GM23338 (cell line): ENCODE results near the gene SLIT1. TPM values are rescaled to one million over a fixed set of nuclear protein-coding genes. Genes with fewer than 3 reads are reported as not detected.

Experiments
- ATAC-seq: fragments of 200-7000 bp; cut with Tn5 transposase; 3 replicates; pipeline ENCODE4 v1.9.1; 2020
- DNase-seq: peaks from one replicate; pipeline ENCODE4 v3.0.0-alpha.2; 2015; ENCODE audit warnings: low spot score
- H2AFZ ChIP-seq: fragments of 200-600 bp; sonication (generic); 2 replicates; pipeline ENCODE4 v1.8.0; 2016; ENCODE audit warnings: antibody characterized with exemption, mild to moderate bottlenecking, moderate library complexity
- H3F3A ChIP-seq: fragments of 200-600 bp; sonication (generic); replicated peaks from 2 replicates; pipeline ENCODE4 v1.8.0; 2017; ENCODE audit warnings: antibody characterized with exemption, mixed run types, low read depth
- H3K27ac ChIP-seq: fragments of 200-600 bp; sonication (generic); 2 replicates; pipeline ENCODE4 v1.6.1; 2016; ENCODE audit warnings: low read depth
- H3K27me3 ChIP-seq: fragments of 200-600 bp; sonication (generic); 2 replicates; pipeline ENCODE4 v1.8.0; 2016; ENCODE audit warnings: mild to moderate bottlenecking, mixed run types, moderate library complexity; ENCODE audit not compliant: insufficient read depth
- H3K36me3 ChIP-seq: fragments of 200-600 bp; sonication (generic); 2 replicates; pipeline ENCODE4 v1.8.0; 2016; ENCODE audit warnings: mild to moderate bottlenecking; ENCODE audit not compliant: insufficient read depth
- H3K4me1 ChIP-seq: fragments of 200-600 bp; sonication (generic); 2 replicates; pipeline ENCODE4 v1.8.0; 2016; ENCODE audit warnings: mild to moderate bottlenecking, moderate library complexity; ENCODE audit not compliant: insufficient read depth
- H3K4me2 ChIP-seq: fragments of 200-600 bp; sonication (generic); 2 replicates; pipeline ENCODE4 v1.7.1; 2017; ENCODE audit warnings: mixed run types
- H3K4me3 ChIP-seq: fragments of 200-600 bp; sonication (generic); 2 replicates; pipeline ENCODE4 v1.6.1; 2016; ENCODE audit warnings: mixed run types
- H3K79me2 ChIP-seq: fragments of 200-600 bp; sonication (generic); replicated peaks from 2 replicates; pipeline ENCODE4 v1.8.0; 2017; ENCODE audit warnings: mild to moderate bottlenecking; ENCODE audit not compliant: insufficient read depth
- H3K9me2 ChIP-seq: fragments of 200-600 bp; sonication (generic); 2 replicates; pipeline ENCODE4 v1.8.0; 2017; ENCODE audit not compliant: insufficient read depth
- H4K20me1 ChIP-seq: fragments of 200-600 bp; sonication (generic); replicated peaks from 2 replicates; pipeline ENCODE4 v1.8.0; 2017; ENCODE audit warnings: mild to moderate bottlenecking; ENCODE audit not compliant: insufficient read depth
- H3K27ac Mint-ChIP-seq: 2 replicates; pipeline ENCODE4 v1.8.0; 2020; ENCODE audit warnings: inconsistent platforms, mild to moderate bottlenecking, moderate library complexity, mixed read lengths
- H3K27me3 Mint-ChIP-seq: 3 replicates; pipeline ENCODE4 v1.8.0; 2022; ENCODE audit warnings: low read depth, mild to moderate bottlenecking, moderate library complexity, mixed read lengths, inconsistent platforms; ENCODE audit not compliant: insufficient read depth, poor library complexity
- H3K36me3 Mint-ChIP-seq: 3 replicates; pipeline ENCODE4 v1.8.0; 2021; ENCODE audit warnings: low read depth, mild to moderate bottlenecking, inconsistent platforms, moderate library complexity, mixed read lengths
- H3K4me1 Mint-ChIP-seq: 3 replicates; pipeline ENCODE4 v1.8.0; 2020; ENCODE audit warnings: mild to moderate bottlenecking, inconsistent platforms, mixed read lengths
- H3K4me3 Mint-ChIP-seq: 3 replicates; pipeline ENCODE4 v1.8.0; 2021; ENCODE audit warnings: moderate library complexity, mild to moderate bottlenecking, inconsistent platforms, mixed read lengths
- H3K9me3 Mint-ChIP-seq: 3 replicates; pipeline ENCODE4 v1.8.0; 2020; ENCODE audit warnings: moderate library complexity, mild to moderate bottlenecking, inconsistent platforms, mixed read lengths
- CREB1 ChIP-seq: fragments of 250-450 bp; sonication (Bioruptor Pico); IDR thresholded peaks from 2 replicates; pipeline ENCODE4 v1.5.0; 2020; ENCODE audit warnings: low read depth, mild to moderate bottlenecking, moderate library complexity
- CTCF ChIP-seq, 2 experiments: fragments of 200-600 bp in 1 of 2; sonication (generic) in 1 of 2; conservative IDR thresholded peaks; 2 replicates each; pipeline versions ENCODE4 v1.5.1 to v1.6.1; 2016 to 2017; ENCODE audit warnings: antibody characterized with exemption in 2 of 2, low read depth in 2 of 2, mild to moderate bottlenecking in 2 of 2, moderate library complexity in 1 of 2
- ETS1 ChIP-seq: IDR thresholded peaks from 2 replicates; pipeline ENCODE4 v1.6.1; 2016; ENCODE audit warnings: antibody characterized with exemption
- EZH2 ChIP-seq: fragments of 200-600 bp; sonication (generic); IDR thresholded peaks from one replicate; pipeline ENCODE4 v1.8.0; 2017; ENCODE audit warnings: antibody characterized with exemption, mild to moderate bottlenecking, low read depth; ENCODE audit not compliant: unreplicated experiment
- EZH2phosphoT487 ChIP-seq: fragments of 200-600 bp; sonication (generic); IDR thresholded peaks from one replicate; pipeline ENCODE4 v1.8.1; 2018; ENCODE audit warnings: antibody characterized with exemption; ENCODE audit not compliant: unreplicated experiment
- JUNB ChIP-seq: IDR thresholded peaks from one replicate; pipeline ENCODE4 v1.6.1; 2016; ENCODE audit warnings: antibody characterized with exemption; ENCODE audit not compliant: unreplicated experiment
- NANOG ChIP-seq: IDR thresholded peaks from 2 replicates; pipeline ENCODE4 v1.6.1; 2016; ENCODE audit warnings: antibody characterized with exemption, borderline replicate concordance
- POLR2AphosphoS5 ChIP-seq: IDR thresholded peaks from 2 replicates; pipeline ENCODE4 v1.6.1; 2016; ENCODE audit warnings: antibody characterized with exemption, low read depth
- REST ChIP-seq: IDR thresholded peaks from one replicate; pipeline ENCODE4 v1.6.1; 2018; ENCODE audit warnings: antibody characterized with exemption; ENCODE audit not compliant: unreplicated experiment
- STAT1 ChIP-seq: IDR thresholded peaks from one replicate; pipeline ENCODE4 v1.6.1; 2016; ENCODE audit warnings: antibody characterized with exemption; ENCODE audit not compliant: unreplicated experiment
- ZNF114 ChIP-seq: fragments of 250-450 bp; sonication (Bioruptor Pico); IDR thresholded peaks from 2 replicates; pipeline ENCODE4 v1.5.0; 2020; ENCODE audit warnings: mild to moderate bottlenecking, moderate library complexity
- ZNF331 ChIP-seq: fragments of 250-450 bp; sonication (Bioruptor Pico); IDR thresholded peaks from 2 replicates; pipeline ENCODE4 v1.5.0; 2020; ENCODE audit warnings: low read depth, mild to moderate bottlenecking, moderate library complexity
- polyA plus RNA-seq: library from polyadenylated mRNA; unstranded; fragments of >200 nt; fragmentation: Nextera tagmentation; extraction: Ambion mirVana; gene quantifications from 2 replicates; pipeline ENCODE4 v1.2.1, GENCODE V29; 2016
- total RNA-seq: library from RNA; depleted of rRNA; stranded (reverse); fragments of >200 nt; shearing (Covaris generic); gene quantifications from 2 replicates; pipeline ENCODE4 v1.2.3, GENCODE V29; 2014

Gene SLIT1
- total and polyA plus RNA-seq, 2 experiments from 2014 or later = 0.76 to 1.7 TPM

- TF ChIP-seq REST (no peak), EZH2phosphoT487 (no peak), CREB1 (no peak), STAT1 (no peak), EZH2 (no peak), CTCF (conservative IDR thresholded peaks at IDR 0.05; ENCODE audit: low read depth in 2 of 2) (no peak), JUNB (no peak), ZNF331 (no peak), NANOG (no peak), ETS1 (no peak), POLR2AphosphoS5 (no peak), ZNF114 (CRISPR knock-in tag) (no peak)
Observed at GRCh38 chr10:97135464-97135863, 50.3 kb downstream of the SLIT1 start (continued).

- no peaks in the 10 kb centered on the region for H3K9me3 Mint-ChIP-seq
- no peaks in the 10 kb centered on the region for H3F3A ChIP-seq
- H3K36me3 Mint-ChIP-seq = no peaks in the 10 kb centered on the region
- TF ChIP-seq NANOG (no peak), CREB1 (no peak), JUNB (no peak)
- no peak overlapping the region for H3K27ac ChIP-seq
- no peak overlapping the region for H3K27ac Mint-ChIP-seq
- ATAC-seq (peak; percentile 18; the same call in 2 of the 3 replicates), DNase-seq (no peak)
- no peaks in the 10 kb centered on the region for H3K9me2 ChIP-seq
- no peaks in the 10 kb centered on the region for H3K36me3 ChIP-seq
- H4K20me1 ChIP-seq = no peaks in the 10 kb centered on the region
- H2AFZ ChIP-seq = no peak overlapping the region; the same call in 1 of the 2 replicates
- H3K4me3 Mint-ChIP-seq = no peak overlapping the region
- no peak overlapping the region for H3K4me3 ChIP-seq
- H3K4me2 ChIP-seq = no peak overlapping the region
- no peaks in the 10 kb centered on the region for H3K27me3 ChIP-seq
- H3K4me1 Mint-ChIP-seq = peaks cover 13% of the 10 kb centered on the region
- H3K27me3 Mint-ChIP-seq = peaks cover 2% of the 10 kb centered on the region
- H3K79me2 ChIP-seq = no peaks in the 10 kb centered on the region
- H3K4me1 ChIP-seq = peaks cover under 1% of the 10 kb centered on the region; the same call in 1 of the 2 replicates
Observed at GRCh38 chr10:97134983-97135382, 50.8 kb downstream of the SLIT1 start.
